ENCODE results near the gene DTD2. TPM values are rescaled to one million over a fixed set of nuclear protein-coding genes. Genes with fewer than 3 reads are reported as not detected.

The DTD2 gene
- 32.0 and 42.9 TPM in 2 replicates for total RNA-seq

DNA sequence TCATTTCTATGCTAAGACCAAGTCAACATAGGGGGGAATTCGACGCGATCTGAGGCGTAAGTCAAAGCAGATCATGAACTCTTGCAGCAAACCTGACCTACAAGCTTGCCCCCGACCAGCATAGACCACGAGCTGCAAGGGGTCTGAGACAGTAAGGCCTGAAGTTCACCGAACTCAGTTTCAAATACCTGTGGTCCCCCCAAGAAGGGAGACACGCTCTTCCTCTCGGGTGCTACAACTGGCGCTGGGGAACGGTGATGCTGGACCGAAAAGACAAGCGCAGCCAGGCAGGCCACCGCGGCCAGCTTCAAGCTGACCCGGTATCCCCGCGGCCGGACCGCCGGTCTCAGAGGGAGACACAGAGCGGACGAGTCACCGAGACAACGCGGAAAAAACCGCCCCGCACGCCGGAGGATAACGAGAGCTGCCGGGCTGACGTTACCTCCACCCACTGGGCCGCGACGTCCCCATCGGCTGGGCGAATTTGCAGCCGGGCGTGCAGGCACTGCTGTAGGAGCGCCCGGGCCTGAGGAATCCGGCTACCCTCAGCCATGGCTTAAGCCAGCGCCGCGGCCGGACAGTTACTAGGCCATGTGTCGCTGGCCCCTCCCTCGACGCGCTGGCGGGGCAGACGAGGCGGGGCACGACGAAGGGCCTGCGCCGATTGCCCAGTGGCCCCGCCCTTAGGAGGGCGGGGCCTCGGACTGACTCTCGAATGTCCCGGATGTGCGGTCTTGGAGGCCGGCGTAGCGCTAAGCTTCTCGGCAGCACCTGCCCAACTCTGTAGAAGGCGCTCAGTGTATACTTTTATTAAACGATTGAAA lies at the start of gene DTD2:
Gene DTD2 (minus strand): TSS at position 666 of the 824 bp plus-strand sequence. CDS start 113 bp downstream, at position 553.

GRCh38 chr14:31487886-31488285 lies 30.6 kb upstream of the DTD2 start, which contains the start of gene GPR33:
GPR33 (minus strand) TSS chr14:31488039; CDS start chr14:31483965, 4,074 bp downstream.

GRCh38 chr14:31420319-31421111 lies 36.8 kb downstream of the DTD2 start, which contains the start of gene HEATR5A:
HEATR5A (minus strand) TSS chr14:31420550; CDS start chr14:31402975, 17,575 bp downstream.

Other genes with a start within 250 kb of the DTD2 start
- 267 and 298 TPM in 2 replicates for gene HECTD1, start 249.7 kb downstream of the DTD2 start, total RNA-seq
- gene HEATR5A, start 37.0 kb downstream of the DTD2 start, total RNA-seq: 45.2 and 47.2 TPM in 2 replicates
- gene GPR33, start 30.5 kb upstream of the DTD2 start, total RNA-seq: not detected in 2 replicates
- gene NUBPL, start 103.9 kb upstream of the DTD2 start, total RNA-seq: 11.3 and 13.1 TPM in 2 replicates